K562 (cell line): ENCODE data around the gene C1orf167. TPM values are rescaled to one million over a fixed set of nuclear protein-coding genes. Genes with fewer than 3 reads are reported as not detected.

ENCODE experiments used
- ARID3A ChIP-seq: IDR thresholded peaks from 2 replicates; pipeline ENCODE4 v1.6.1; 2012; ENCODE audit warnings: low read depth, low read length, improper control_type of control experiment, borderline replicate concordance
- ARID3B ChIP-seq: fragments of 250-450 bp; sonication (Bioruptor Pico); IDR thresholded peaks from 2 replicates; pipeline ENCODE4 v1.4.0; 2020; ENCODE audit warnings: borderline replicate concordance
- BCOR ChIP-seq: fragments of 450-650 bp; IDR thresholded peaks from 2 replicates; pipeline ENCODE4 v1.6.1; 2016
- CREBBP ChIP-seq: IDR thresholded peaks from one replicate; pipeline ENCODE4 v1.6.1; 2012; ENCODE audit warnings: low read depth, mild to moderate bottlenecking, control low read depth, inconsistent platforms, low read length
- ESRRA ChIP-seq: fragments of 450-650 bp; IDR thresholded peaks from 2 replicates; pipeline ENCODE4 v1.6.1; 2014; ENCODE audit warnings: low read depth, mild to moderate bottlenecking, moderate library complexity, borderline replicate concordance
- HDAC1 ChIP-seq, 2 experiments: fragments of 450-650 bp; IDR thresholded peaks; 2 replicates each; pipeline ENCODE4 v1.6.1; 2016 to 2017; ENCODE audit warnings: inconsistent platforms in 1 of 2, mild to moderate bottlenecking in 1 of 2, moderate library complexity in 1 of 2
- HMGN3 ChIP-seq: IDR thresholded peaks from 2 replicates; pipeline ENCODE4 v1.6.1; 2011; ENCODE audit warnings: borderline replicate concordance, low read depth, mild to moderate bottlenecking, mixed read lengths, low read length; ENCODE audit not compliant: insufficient read length; ENCODE audit errors: extremely low read depth
- MAFF ChIP-seq: IDR thresholded peaks from 2 replicates; pipeline ENCODE4 v1.6.1; 2012; ENCODE audit warnings: low read length, improper control_type of control experiment
- MYC ChIP-seq, 2 experiments: fragments of 250-450 bp in 1 of 2; sonication (Bioruptor Pico) in 1 of 2; IDR thresholded peaks; 2 replicates each; pipeline versions ENCODE4 v1.5.1 to v1.6.1; 2012 to 2021; ENCODE audit warnings: low read depth in 2 of 2, borderline replicate concordance in 1 of 2, improper control_type of control experiment in 1 of 2, low read length in 1 of 2, mild to moderate bottlenecking in 1 of 2, moderate library complexity in 1 of 2
- NCOA6 ChIP-seq: fragments of 450-650 bp; IDR thresholded peaks from 2 replicates; pipeline ENCODE4 v1.6.1; 2017; ENCODE audit warnings: mild to moderate bottlenecking
- POLR3A ChIP-seq: IDR thresholded peaks from 2 replicates; pipeline ENCODE4 v1.6.1; 2011; ENCODE audit warnings: borderline replicate concordance, mild to moderate bottlenecking, moderate library complexity; ENCODE audit not compliant: insufficient read length, insufficient read depth; ENCODE audit errors: extremely low read depth
- RHOXF2B ChIP-seq: fragments of 250-450 bp; sonication (Bioruptor Pico); conservative IDR thresholded peaks from 2 replicates; pipeline ENCODE4 v1.5.1; 2021
- SMARCB1 ChIP-seq: IDR thresholded peaks from 2 replicates; pipeline ENCODE4 v1.6.1; 2011; ENCODE audit warnings: improper control_type of control experiment, low read depth; ENCODE audit not compliant: insufficient read length
- TFE3 ChIP-seq: fragments of 450-650 bp; formaldehyde crosslinking; IDR thresholded peaks from 2 replicates; pipeline ENCODE4 v1.4.0; 2020; ENCODE audit warnings: mild to moderate bottlenecking, mixed read lengths
- ZNF277 ChIP-seq: fragments of 250-450 bp; sonication (Bioruptor Pico); IDR thresholded peaks from 2 replicates; pipeline ENCODE4 v1.8.0; 2022; ENCODE audit warnings: inconsistent platforms, mild to moderate bottlenecking, moderate library complexity, borderline replicate concordance
- ZNF57 ChIP-seq: fragments of 450-650 bp; formaldehyde crosslinking; IDR thresholded peaks from 2 replicates; pipeline ENCODE4 v1.4.0; 2020; ENCODE audit warnings: mild to moderate bottlenecking, moderate library complexity
- polyA plus RNA-seq, 8 experiments: library from polyadenylated mRNA; depleted of rRNA in 4 of 8; stranded (reverse) in 5 of 8; unstranded in 3 of 8; fragments of >200 nt; fragmentation: Nextera tagmentation in 2 of 8; fragmentation: Illumina TruSeq in 1 of 8; extraction: Ambion mirVana in 2 of 8; extraction: Trizol in 1 of 8; gene quantifications; 2 replicates each; pipeline versions ENCODE4 v1.2.1 to v1.2.3, GENCODE V29; 2011 to 2014; ENCODE audit warnings: inconsistent platforms in 1 of 8, missing spikeins in 1 of 8
- total RNA-seq, 7 experiments: library from RNA; depleted of rRNA in 6 of 7; stranded (reverse); fragments of >200 nt in 6 of 7; fragmentation: Illumina TruSeq in 2 of 7; extraction: Trizol in 2 of 7; gene quantifications; 2 replicates each; pipeline versions ENCODE4 v1.2.1 to v1.2.3, GENCODE V29; 2011 to 2021; ENCODE audit warnings: low replicate concordance in 1 of 7
- TF ChIP-seq, protein P1 (sequence below): sonication (generic); formaldehyde crosslinking; IDR thresholded peaks from 2 replicates; pipeline ENCODE4 v1.8.0; 2022; ENCODE audit warnings: mild to moderate bottlenecking, missing genetic modification reagents
- TF ChIP-seq, protein P2 (sequence below): sonication (generic); formaldehyde crosslinking; IDR thresholded peaks from 2 replicates; pipeline ENCODE4 v1.8.0; 2023; ENCODE audit warnings: mild to moderate bottlenecking, missing genetic modification reagents

The C1orf167 gene
- total and polyA plus RNA-seq, 9 of the 15 experiments (the other 6 are each of a cell fraction or from before 2014, with no cell fraction given) = 0.22 to 0.86 (median 0.31) TPM; not detected in 2

DNA sequence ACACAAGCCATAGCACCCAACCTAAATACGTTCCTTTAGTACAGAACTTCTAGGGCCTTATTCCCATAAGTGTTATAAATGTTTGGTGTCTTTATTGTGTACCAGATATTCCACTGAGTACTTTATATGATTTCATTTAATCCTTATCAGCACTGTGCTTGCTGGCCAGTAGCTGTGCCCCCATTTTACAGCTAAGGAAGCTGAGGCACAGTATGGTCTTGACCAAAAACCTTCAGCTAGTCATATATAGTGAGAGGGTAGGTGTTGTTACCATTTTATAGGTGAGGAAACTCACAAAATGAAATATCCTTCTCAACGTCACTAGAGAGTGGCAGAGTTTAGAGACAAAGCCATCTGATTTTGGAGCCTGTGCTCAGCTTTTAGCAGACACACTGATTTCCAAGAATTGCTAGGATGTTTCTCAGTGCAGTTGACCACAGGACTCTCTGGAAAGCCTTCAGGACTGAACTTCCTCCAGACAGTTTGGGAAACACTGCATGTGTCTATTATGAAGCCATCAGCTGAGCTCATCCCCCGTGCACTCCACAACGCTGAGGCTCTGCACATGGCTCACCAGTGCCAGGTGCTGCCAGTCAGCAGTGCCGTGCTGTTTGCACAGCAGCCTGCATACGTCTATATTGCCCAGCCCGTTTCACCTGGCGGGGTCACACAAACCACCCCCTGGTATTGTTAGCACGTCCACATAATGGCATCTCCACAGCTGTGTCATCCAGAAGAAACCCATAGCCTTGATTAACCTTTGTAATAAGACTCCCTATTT lies 70.1 kb downstream of the C1orf167 start (continued):
- peak; percentile 89; the same call in 1 of the 2 replicates for TF ChIP-seq BCOR
- no peak for TF ChIP-seq CREBBP
- no peak for TF ChIP-seq ARID3A
- no peak for TF ChIP-seq ARID3B
- no peak for TF ChIP-seq TFE3 (CRISPR knock-in tag)
- no peak for TF ChIP-seq ZNF277 (CRISPR knock-in tag)
- no peak for TF ChIP-seq RHOXF2B
- no peak for TF ChIP-seq MAFF
- TF ChIP-seq ESRRA = 0 out of 2 replicates have a peak, but pooled peaks have one; percentile 39
- 0 out of 2 replicates have a peak, but pooled peaks have one; percentile 23 for TF ChIP-seq MYC (IDR thresholded peaks at IDR 0.05; ENCODE audit: low read depth, low read length)
- TF ChIP-seq MYC (CRISPR knock-in tag; IDR thresholded peaks at IDR 0.05; ENCODE audit: borderline replicate concordance, low read depth) = no peak
- no peak for TF ChIP-seq NCOA6
- TF ChIP-seq, protein P1, sequence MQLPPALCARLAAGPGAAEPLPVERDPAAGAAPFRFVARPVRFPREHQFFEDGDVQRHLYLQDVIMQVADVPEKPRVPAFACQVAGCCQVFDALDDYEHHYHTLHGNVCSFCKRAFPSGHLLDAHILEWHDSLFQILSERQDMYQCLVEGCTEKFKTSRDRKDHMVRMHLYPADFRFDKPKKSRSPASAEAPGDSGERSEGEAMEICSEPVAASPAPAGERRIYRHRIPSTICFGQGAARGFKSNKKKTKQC = no peak
- TF ChIP-seq HMGN3 = no peak
- TF ChIP-seq HDAC1 (IDR thresholded peaks at IDR 0.05) = 0 out of 4 replicates have a peak, but pooled peaks of 1 of the 2 experiments have one; percentile 10
- TF ChIP-seq ZNF57 = no peak
- TF ChIP-seq, protein P2, sequence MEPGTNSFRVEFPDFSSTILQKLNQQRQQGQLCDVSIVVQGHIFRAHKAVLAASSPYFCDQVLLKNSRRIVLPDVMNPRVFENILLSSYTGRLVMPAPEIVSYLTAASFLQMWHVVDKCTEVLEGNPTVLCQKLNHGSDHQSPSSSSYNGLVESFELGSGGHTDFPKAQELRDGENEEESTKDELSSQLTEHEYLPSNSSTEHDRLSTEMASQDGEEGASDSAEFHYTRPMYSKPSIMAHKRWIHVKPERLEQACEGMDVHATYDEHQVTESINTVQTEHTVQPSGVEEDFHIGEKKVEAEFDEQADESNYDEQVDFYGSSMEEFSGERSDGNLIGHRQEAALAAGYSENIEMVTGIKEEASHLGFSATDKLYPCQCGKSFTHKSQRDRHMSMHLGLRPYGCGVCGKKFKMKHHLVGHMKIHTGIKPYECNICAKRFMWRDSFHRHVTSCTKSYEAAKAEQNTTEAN (CRISPR knock-in tag) = no peak
- TF ChIP-seq SMARCB1 = no peak
- no peak for TF ChIP-seq POLR3A
